ENCODE data around the gene PPP5C. TPM values are rescaled to one million over a fixed set of nuclear protein-coding genes. Genes with fewer than 3 reads are reported as not detected.
"Not testable (repeated sequence)": the region's sequence is repeated elsewhere in the genome, so short reads cannot be mapped to it uniquely, and the experiment has no call there.

The PPP5C gene
- total RNA-seq, 1 experiment from 2014 or later, result 97.7 TPM

GRCh38 chr19:46393456-46394401 is 46.8 kb downstream of the PPP5C start:
- Histone ChIP-seq H3K36me3 (peaks cover 29% of the 10 kb centered on the region), H3K27me3 (no peaks in the 10 kb centered on the region), H3K4me3 (no peak overlapping the region), H3K9me3 (replicated peaks) (no peaks in the 10 kb centered on the region), H3K27ac (no peak overlapping the region), H3K4me1 (no peaks in the 10 kb centered on the region; the same call in 1 of the 2 replicates)
- DNase-seq, result no peak

- DNase-seq, result no peak
- Histone ChIP-seq H3K4me1 (no peaks in the 10 kb centered on the region; the same call in 1 of the 2 replicates), H3K9me3 (replicated peaks) (no peaks in the 10 kb centered on the region), H3K27me3 (no peaks in the 10 kb centered on the region), H3K36me3 (peaks cover 23% of the 10 kb centered on the region), H3K27ac (no peak overlapping the region), H3K4me3 (no peak overlapping the region)
These were observed 47.5 kb downstream of the PPP5C start for GRCh38 chr19:46394402-46394797.

- H3K36me3 ChIP-seq; H3K27me3 ChIP-seq; DNase-seq; H3K4me1 ChIP-seq; H3K9me3 ChIP-seq (replicated peaks); H3K27ac ChIP-seq; H3K4me3 ChIP-seq: not testable (repeated sequence)
These were observed 51.1 kb downstream of the PPP5C start for GRCh38 chr19:46397801-46398479.

- Histone ChIP-seq H3K4me1 (0 out of 2 replicates have a peak, but pooled peaks cover 2% of the 10 kb centered on the region), H3K27me3 (no peaks in the 10 kb centered on the region), H3K9me3 (replicated peaks) (no peaks in the 10 kb centered on the region), H3K36me3 (no peaks in the 10 kb centered on the region), H3K4me3 (no peak overlapping the region), H3K27ac (no peak overlapping the region)
- DNase-seq, result peak in 1 of 2 experiments; percentile 22
These were observed 55.8 kb downstream of the PPP5C start for GRCh38 chr19:46402725-46403124.

- H3K4me1 ChIP-seq, result 0 out of 2 replicates have a peak, but pooled peaks cover 2% of the 10 kb centered on the region
- peak; percentile 86 to 89 for DNase-seq
- no peaks in the 10 kb centered on the region for H3K9me3 ChIP-seq (replicated peaks)
- no peaks in the 10 kb centered on the region for H3K27me3 ChIP-seq
- peak overlapping the region; percentile 50 for H3K4me3 ChIP-seq
- H3K27ac ChIP-seq, result peak overlapping the region; percentile 56
- H3K36me3 ChIP-seq, result no peaks in the 10 kb centered on the region
These were observed 57.3 kb downstream of the PPP5C start for GRCh38 chr19:46404055-46404752.

DNA sequence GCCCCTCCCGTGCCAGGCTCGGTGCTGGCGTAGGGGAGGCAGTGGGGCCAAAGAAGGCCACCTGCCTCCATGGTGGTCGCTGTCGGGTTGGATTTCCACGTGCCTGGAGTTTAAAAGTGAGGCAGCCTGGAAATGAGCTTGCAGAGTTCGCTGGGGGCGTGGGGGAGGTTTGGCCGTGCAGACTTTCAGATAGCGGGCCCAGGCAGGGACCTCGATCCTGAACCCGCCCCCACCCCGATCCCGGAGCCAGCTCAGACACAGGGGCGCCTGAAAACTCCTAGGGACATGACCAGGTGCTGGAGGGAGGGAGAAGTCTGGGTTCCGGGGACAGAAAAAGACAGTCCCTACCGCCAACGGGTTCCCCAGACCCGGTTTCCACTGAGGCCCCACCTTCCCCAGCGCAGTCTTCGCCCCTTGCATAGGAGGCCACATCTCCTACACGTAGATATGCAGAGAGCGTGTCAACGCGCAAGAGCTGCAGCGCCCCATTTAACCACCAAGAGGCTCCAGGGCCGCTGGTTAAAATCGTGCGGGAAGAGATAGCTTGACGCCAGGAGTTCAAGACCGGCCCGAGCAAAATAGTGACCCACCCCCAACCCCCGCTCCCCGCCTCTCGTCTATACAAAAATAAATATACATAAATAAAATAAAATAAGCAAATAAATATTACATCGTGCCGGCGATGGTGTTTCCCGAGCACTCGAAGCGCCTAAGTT is 58.0 kb downstream of the PPP5C start:
- 0 out of 2 replicates have a peak, but pooled peaks cover 2% of the 10 kb centered on the region for H3K4me1 ChIP-seq
- DNase-seq, result peak; percentile 79 to 81

GRCh38 chr19:46406976-46407375 is 60.1 kb downstream of the PPP5C start:
- no peaks in the 10 kb centered on the region for H3K9me3 ChIP-seq (replicated peaks)
- no peak for DNase-seq
- no peak overlapping the region for H3K27ac ChIP-seq
- H3K27me3 ChIP-seq, result no peaks in the 10 kb centered on the region
- no peak overlapping the region for H3K4me3 ChIP-seq
- H3K36me3 ChIP-seq, result peaks cover 9% of the 10 kb centered on the region
- H3K4me1 ChIP-seq, result peaks cover 6% of the 10 kb centered on the region; the same call in 1 of the 2 replicates

More for the DNA sequence above, 58.0 kb downstream of the PPP5C start:
- no peaks in the 10 kb centered on the region for H3K9me3 ChIP-seq (replicated peaks)
- peaks cover under 1% of the 10 kb centered on the region; the same call in 1 of the 2 replicates for H3K36me3 ChIP-seq
- H3K4me3 ChIP-seq, result peak overlapping the region; percentile 50
- no peaks in the 10 kb centered on the region for H3K27me3 ChIP-seq
- H3K27ac ChIP-seq, result peak overlapping the region; percentile 56

DNA sequence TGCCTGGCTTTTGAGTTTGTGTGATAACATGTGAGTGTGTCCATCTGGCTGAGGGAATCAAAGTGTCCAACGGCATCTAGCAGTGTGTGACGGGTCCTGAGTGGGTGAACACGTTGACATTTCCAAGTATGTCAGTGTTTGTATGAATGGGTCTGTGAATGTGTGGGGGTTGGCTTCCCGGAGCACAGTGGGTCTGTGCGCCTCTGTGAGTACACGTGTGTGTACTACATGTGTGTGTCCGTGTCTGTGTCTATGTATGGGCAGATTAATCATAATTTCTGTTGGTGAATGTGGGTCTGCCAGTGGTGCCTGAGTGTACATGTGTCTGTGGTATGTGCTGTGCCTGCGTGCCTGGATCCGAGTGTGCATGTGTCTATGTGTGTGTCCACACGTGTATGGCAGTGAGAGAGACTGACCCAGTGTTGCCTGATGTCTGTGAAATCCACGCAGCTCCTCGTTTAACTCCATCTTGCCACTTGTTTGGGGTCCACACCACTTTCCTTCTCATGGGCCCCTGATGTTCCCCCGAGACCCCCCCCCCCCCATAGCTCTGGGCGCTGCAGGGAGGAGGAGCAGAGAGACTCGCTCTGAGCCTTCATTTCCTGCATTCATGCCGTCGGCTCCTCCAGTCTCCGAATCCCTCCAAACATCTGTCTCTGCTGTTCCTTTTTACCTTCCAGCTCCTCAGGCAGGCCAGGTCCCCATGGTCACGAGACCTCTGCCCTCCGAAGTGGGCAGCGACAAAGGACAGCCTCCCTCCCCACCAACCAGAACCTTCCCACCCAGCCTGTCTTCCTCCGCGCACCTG is 61.2 kb downstream of the PPP5C start:
- no peak overlapping the region for H3K4me3 ChIP-seq
- peaks cover 9% of the 10 kb centered on the region for H3K36me3 ChIP-seq
- no peaks in the 10 kb centered on the region for H3K27me3 ChIP-seq
- peaks cover 6% of the 10 kb centered on the region; the same call in 1 of the 2 replicates for H3K4me1 ChIP-seq
- no peak overlapping the region for H3K27ac ChIP-seq
- H3K9me3 ChIP-seq (replicated peaks), result no peaks in the 10 kb centered on the region
- DNase-seq, result no peak

- Histone ChIP-seq H3K36me3 (peaks cover 9% of the 10 kb centered on the region), H3K9me3 (replicated peaks) (no peaks in the 10 kb centered on the region), H3K27me3 (no peaks in the 10 kb centered on the region), H3K27ac (no peak overlapping the region), H3K4me1 (peaks cover 6% of the 10 kb centered on the region; the same call in 1 of the 2 replicates), H3K4me3 (no peak overlapping the region)
- DNase-seq, result no peak
These were observed 61.8 kb downstream of the PPP5C start for GRCh38 chr19:46408664-46409039.

DNA sequence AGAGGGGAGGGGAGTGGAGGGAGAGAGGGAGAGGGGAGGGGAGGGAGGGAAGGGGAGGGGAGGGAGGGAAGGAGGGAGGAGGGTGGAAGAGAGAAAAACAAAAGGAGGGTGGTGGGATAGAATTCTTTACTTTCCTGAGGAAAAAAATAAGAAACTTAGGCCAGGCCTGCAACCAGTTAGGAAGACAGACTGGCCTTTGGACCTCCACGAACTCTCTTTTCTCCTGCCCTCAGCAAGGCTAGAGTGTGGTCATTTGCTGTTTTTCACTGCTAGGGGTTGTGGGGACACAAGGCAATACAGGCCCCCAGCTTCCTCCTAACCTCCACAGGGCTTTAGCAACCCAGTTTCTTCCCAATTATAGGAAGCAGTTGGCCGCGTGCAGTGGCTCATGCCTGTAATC is 62.3 kb downstream of the PPP5C start:
- Histone ChIP-seq H3K36me3 (peaks cover 9% of the 10 kb centered on the region), H3K27ac (no peak overlapping the region), H3K4me3 (no peak overlapping the region), H3K4me1 (peaks cover 6% of the 10 kb centered on the region; the same call in 1 of the 2 replicates), H3K9me3 (replicated peaks) (no peaks in the 10 kb centered on the region), H3K27me3 (no peaks in the 10 kb centered on the region)
- DNase-seq, result no peak

DNA sequence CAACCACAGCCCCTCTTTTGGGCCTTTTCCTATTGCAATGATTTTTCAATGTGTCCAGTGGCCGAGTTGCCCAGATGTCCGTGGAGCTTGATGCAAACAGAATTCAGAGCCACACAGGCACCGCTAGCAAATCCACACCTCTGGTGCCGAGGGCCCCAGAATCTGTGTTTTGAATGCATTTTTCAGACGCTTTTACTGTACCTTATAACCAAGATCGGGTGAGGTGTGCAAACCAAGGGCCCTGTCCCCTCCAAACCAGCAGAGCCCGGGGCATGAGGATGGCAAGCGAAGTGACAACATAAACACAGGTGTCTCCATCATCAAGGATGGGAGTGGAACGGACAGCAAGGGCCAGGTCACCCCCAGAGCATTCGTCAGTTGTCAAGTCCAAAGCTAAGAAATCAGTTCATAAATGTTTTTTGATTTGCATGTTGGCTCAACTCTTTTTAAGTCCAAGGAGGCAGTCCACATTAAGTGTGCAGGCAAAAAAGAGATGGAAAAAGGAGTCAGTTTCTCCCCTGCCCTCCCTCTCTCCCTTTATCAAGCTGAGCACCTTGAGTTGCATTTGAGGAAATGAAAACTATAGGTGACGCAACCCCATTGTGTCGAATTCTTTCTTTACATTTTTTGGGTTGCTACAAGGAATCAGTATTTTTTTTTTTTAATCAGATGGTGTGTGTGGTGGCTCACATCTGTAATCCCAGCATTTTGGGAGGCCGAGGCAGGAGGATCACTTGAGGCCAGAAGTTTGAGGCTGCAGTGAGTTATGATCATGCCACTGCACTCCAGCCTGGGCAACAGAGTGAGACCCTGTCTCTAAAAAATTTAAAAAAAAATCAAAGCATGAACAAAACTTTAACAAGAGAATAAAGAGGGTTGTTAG is 63.6 kb downstream of the PPP5C start:
- Histone ChIP-seq H3K27ac (no peak overlapping the region), H3K27me3 (no peaks in the 10 kb centered on the region), H3K36me3 (peaks cover 9% of the 10 kb centered on the region), H3K4me1 (peaks cover 6% of the 10 kb centered on the region; the same call in 1 of the 2 replicates), H3K4me3 (no peak overlapping the region), H3K9me3 (replicated peaks) (no peaks in the 10 kb centered on the region)
- DNase-seq, result no peak

DNA sequence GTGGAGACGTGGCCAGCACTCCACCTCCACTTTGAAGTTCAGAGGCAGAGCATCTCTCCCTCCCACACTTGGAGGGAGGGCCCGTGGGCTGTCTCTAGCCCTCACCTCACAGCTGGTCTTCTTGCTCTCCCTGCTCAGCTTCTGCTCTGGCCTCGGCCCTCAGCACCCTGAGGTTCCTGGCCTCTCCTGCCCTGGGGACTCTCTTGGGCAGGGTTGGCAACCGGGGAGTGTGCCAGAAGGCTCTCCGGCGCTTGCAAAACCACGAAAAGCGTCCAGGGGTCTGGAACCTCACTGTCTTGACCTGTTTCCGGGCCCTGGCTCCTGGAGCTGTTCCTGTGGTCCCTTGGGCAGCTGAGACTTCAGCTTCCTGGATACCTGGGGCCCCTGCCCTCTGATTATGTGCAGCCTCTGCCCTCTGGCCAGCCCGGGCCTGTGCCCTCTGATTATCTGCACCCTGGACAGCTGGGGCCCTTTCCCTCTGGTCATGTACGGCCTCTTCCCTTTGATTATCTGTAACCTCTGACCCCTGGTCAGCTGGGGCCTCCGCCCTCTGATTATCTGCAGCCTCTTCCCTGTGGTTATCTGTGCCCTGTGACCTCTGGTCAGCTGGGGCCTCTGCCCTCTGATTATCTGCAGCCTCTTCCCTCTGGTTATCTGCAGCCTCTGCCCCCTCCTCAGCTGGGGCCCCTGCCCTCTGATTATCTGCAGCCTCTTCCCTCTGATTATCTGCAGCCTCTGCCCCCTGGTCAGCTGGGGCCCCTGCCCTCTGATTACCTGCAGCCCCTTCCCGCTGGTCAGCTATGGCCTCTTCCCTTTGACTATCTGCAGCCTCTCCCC is 64.4 kb downstream of the PPP5C start:
- Histone ChIP-seq H3K4me1 (peaks cover 5% of the 10 kb centered on the region; the same call in 1 of the 2 replicates), H3K36me3 (peaks cover 9% of the 10 kb centered on the region), H3K4me3 (peak overlapping the region; percentile 77), H3K27me3 (no peaks in the 10 kb centered on the region), H3K27ac (no peak overlapping the region), H3K9me3 (replicated peaks) (no peaks in the 10 kb centered on the region)
- DNase-seq, result no peak

Data from SJCRH30 (cell line).